ENCODE measurements around the gene TM7SF2.
"Not testable (repeated sequence)": the region's sequence is repeated elsewhere in the genome, so short reads cannot be mapped to it uniquely, and the experiment has no call there.

TM7SF2 gene

DNA sequence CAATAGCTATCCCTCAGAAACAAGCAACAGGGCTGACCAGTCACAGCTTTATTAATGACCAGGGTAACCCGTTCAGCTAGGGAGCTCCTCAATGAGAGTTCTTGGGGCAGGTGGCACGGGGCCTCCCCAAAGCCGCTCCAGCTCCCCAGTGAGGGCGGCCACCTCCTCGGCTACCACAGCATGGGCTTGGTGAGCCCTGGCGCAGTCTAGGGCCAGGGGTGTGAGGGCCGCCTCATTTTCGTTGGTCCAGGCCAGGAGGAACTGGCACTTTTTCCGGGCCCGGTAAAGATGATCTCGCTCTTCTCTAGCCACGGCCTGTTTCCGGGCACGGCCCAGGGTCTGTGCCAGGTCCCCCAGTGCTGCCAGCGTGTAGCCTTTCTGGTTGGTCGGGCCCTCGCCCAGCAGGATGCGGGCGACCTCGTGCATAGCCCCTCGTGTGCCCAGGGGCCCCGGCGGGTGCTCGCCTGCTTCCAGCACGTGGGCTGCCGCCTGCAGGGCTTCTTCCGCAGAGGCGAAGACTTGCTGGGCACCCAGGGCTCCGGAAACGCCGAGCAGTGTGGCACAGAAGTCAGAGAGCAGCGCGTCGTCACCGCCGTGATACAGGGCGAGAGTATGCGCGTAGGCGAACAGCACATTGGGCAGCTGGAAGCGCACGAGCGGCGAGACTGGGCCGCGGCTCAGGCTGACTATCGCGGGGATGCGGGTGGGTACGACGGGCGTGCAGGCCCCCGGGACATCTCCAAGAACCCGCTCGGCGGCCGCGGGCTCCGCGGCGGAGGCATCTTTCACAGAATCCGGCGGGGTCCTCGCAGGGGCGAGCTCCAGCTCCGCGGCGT is 4.9 kb downstream of the TM7SF2 start:
- Mint-ChIP-seq H3K9me3 (ENCODE audit: low read depth) (no peaks in the 10 kb centered on the region), H3K36me3 (peaks cover 13% of the 10 kb centered on the region), H3K27me3 (no peaks in the 10 kb centered on the region), H3K27ac (peak overlapping the region; percentile 96), H3K4me3 (peak overlapping the region; percentile 91), H3K4me1 (ENCODE audit: low read depth) (peaks cover 66% of the 10 kb centered on the region)

DNA sequence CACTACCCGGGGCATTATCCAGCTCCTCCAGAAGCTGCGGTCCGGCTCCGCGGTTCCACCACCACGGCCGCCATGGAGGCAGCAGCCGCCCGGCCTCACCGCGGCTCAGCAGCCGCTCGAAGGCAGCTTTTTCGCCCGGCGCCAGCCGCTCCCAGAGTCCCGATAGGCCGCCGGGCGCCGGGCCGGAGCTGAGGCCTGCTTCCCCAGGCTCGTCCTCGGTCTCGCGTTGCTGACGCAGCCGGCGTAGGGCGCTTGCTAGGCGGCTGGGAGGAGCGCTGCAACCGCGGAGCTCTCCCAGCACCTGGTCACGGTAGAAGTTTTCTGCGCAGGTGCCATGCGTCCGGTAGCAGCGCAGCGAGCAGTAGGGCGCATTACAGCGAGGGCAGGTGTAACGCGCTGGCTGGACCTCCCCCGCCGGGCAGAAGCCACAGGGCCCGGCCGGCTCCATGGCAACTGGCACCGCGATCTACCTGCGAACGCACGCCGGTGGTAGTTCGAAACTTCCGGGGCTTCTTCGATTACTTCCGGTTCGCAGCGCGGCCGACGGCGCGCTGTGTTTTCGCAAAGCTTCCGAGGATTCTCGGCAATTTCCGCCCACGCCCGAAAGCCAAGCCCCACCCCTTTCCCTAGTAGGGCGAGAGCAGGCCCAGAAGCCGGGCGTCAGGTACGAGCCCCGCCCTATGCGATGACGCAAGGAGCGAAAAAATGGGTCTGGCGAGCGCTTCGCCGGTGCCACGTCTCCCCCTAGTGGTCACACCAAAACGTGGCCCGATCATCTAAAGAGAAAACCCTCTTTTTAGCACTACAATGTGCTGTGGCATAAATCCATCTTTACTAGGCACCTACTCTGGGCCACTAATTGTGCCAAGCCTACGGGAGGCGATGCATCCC is 5.8 kb downstream of the TM7SF2 start, which contains the start of gene ZNHIT2:
Gene ZNHIT2, minus strand, starts transcription at position 496 of the 891 bp plus-strand sequence. Its CDS starts 48 bp downstream, at position 448.
- peaks cover 16% of the 10 kb centered on the region for H3K36me3 Mint-ChIP-seq
- H3K27ac Mint-ChIP-seq = peak within 1 kb of the TSS; percentile 96
- no peaks in the 10 kb centered on the region for H3K27me3 Mint-ChIP-seq
- H3K4me1 Mint-ChIP-seq (ENCODE audit: low read depth) = peaks cover 66% of the 10 kb centered on the region
- H3K9me3 Mint-ChIP-seq (ENCODE audit: low read depth) = no peaks in the 10 kb centered on the region
- H3K4me3 Mint-ChIP-seq = peak within 1 kb of the TSS; percentile 91

DNA sequence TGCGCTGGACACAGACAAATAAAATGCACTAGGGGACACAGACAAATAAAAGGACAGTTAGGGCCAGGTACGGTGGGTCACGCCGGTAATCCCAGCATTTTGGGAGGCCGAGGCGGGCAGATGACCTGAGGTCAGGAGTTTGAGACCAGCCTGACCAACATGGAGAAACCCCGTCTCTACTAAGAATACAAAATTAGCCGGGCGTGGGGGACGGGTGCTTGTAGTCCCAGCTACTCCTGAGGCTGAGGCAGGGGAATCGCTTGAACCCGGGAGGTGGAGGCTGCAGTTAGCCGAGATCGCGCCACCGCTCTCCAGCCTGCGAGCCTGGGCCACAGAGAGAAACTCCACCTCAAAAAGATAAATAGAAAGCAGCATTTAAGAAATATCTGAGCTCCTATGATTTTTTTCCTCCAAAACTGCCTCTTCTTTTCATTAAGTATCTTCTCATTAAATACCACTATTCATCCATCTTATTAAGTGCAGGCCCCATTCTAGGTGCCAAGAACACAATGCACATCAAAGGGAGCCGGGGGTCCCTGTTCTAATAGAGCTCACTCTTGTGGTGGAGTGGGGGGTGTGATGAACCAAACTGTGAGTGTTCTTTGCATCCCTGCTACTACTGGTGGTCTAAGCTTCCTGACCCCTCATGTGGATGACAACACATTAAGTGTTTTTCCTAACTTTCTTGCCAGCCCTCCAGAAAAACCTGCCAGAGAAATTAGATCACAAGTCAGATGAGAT is 6.6 kb downstream of the TM7SF2 start:
- H3K27ac Mint-ChIP-seq = peak overlapping the region; percentile 92
- H3K9me3 Mint-ChIP-seq (ENCODE audit: low read depth) = no peaks in the 10 kb centered on the region
- no peaks in the 10 kb centered on the region for H3K27me3 Mint-ChIP-seq
- H3K36me3 Mint-ChIP-seq = peaks cover 16% of the 10 kb centered on the region
- H3K4me1 Mint-ChIP-seq (ENCODE audit: low read depth) = peaks cover 66% of the 10 kb centered on the region
- peak overlapping the region; percentile 91 for H3K4me3 Mint-ChIP-seq

DNA sequence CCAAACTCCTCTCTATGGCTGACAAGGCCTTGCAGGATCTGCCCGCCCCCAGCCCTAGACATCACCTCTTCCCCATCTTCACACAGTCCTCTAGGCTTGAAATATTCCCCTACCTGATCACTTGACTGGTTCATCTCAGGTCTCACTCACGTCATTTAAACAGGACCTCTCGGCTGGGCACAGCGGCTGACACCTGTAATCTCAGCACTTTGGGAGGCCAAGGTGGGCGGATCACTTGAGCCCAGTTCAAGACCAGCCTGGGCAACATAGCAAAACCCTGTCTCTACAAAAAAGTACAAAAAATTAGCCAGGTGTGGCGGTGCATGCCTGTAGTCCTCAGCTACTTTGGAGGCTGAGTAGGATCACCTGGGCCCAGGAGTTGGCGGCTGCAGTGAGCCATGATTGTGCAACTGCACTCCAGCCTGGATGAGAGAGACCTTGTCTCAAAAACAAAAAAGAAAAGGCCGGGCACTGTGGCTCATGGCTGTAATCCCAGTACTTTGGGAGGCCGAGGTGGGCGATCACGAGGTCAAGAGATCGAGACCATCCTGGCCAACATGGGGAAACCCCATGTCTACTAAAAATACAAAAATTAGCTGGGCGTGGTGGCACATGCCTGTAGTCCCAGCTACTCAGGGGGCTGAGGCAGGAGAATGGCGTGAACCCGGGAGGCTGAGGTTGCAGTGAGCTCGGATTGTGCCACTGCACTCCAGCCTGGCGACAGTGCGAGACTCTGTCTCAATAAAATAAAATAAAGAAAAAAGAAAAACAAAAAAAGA is 7.4 kb downstream of the TM7SF2 start:
- peak overlapping the region; percentile 100 for H3K4me3 Mint-ChIP-seq
- H3K27me3 Mint-ChIP-seq; H3K9me3 Mint-ChIP-seq (ENCODE audit: low read depth): not testable (repeated sequence)
- H3K4me1 Mint-ChIP-seq (ENCODE audit: low read depth) = peaks cover 63% of the 10 kb centered on the region
- peaks cover 16% of the 10 kb centered on the region for H3K36me3 Mint-ChIP-seq
- H3K27ac Mint-ChIP-seq = peak overlapping the region; percentile 87

DNA sequence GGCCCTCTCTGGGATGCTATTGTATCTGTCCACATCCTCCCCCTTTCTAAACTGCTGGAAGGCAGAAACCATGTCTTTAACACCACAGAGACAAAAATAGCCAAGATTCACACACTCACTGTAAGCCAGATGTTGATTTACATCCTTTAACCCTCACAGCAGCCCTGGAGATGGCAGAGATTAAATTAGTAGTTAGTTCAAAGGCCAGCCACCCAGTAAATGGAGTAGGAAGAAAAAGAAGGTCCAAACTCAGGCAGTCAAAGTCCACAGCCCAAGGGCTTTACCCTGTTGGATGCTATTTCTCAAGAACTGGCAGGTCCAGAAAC is 8.0 kb downstream of the TM7SF2 start:
- H3K4me3 Mint-ChIP-seq = peak overlapping the region; percentile 100
- H3K36me3 Mint-ChIP-seq = peaks cover 16% of the 10 kb centered on the region
- no peaks in the 10 kb centered on the region for H3K27me3 Mint-ChIP-seq

DNA sequence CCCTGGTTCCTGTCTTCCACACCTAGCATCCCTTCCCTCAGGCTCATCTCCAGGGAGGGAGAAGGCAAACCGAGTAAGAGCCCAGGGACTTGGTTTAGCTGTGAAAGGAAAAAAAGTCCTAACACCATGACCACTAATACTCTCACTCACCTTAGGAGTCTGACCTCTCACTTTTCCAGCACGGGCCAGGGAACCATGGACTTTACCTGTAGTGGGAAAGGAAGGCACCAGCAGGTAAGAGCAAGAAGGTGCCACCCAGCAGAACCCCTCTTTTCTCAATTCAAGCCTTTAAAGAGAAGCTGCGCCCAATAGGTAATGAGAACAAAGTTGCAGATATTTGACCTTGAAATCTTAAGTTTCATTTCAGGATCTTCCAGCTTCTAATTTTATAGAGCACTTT is 9.2 kb downstream of the TM7SF2 start:
- H3K4me3 Mint-ChIP-seq = peak overlapping the region; percentile 100
- H3K4me1 Mint-ChIP-seq (ENCODE audit: low read depth) = peaks cover 55% of the 10 kb centered on the region
- H3K27ac Mint-ChIP-seq = peak overlapping the region; percentile 100
- no peaks in the 10 kb centered on the region for H3K9me3 Mint-ChIP-seq (ENCODE audit: low read depth)
- no peaks in the 10 kb centered on the region for H3K27me3 Mint-ChIP-seq
- H3K36me3 Mint-ChIP-seq = peaks cover 16% of the 10 kb centered on the region

More for the DNA sequence above, 8.0 kb downstream of the TM7SF2 start:
- H3K27ac Mint-ChIP-seq = peak overlapping the region; percentile 68
- H3K9me3 Mint-ChIP-seq (ENCODE audit: low read depth) = no peaks in the 10 kb centered on the region
- H3K4me1 Mint-ChIP-seq (ENCODE audit: low read depth) = peaks cover 64% of the 10 kb centered on the region

DNA sequence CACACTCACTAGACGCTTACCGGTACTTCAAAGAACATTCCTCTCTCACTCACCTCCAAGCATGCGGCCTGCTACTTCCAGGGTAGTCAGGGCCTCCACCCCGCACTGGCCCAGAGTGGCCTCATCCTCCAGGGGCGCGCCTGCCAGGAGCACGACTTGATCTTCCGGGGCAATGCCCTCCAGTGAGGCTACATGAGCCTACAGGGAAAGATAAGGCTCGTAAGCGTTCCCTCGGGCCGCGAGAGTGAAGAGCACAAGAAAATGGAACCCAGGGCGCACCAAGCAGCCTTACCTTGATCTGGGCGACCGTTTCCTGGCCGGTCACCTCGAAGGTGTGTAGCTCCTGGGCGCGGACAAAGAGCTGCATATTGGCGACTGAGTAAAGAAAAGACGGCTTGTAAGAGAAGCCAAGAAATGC is 9.8 kb downstream of the TM7SF2 start:
- H3K9me3 Mint-ChIP-seq (ENCODE audit: low read depth) = no peaks in the 10 kb centered on the region
- peak overlapping the region; percentile 100 for H3K4me3 Mint-ChIP-seq
- H3K27ac Mint-ChIP-seq = peak overlapping the region; percentile 100
- peaks cover 16% of the 10 kb centered on the region for H3K36me3 Mint-ChIP-seq
- H3K27me3 Mint-ChIP-seq = no peaks in the 10 kb centered on the region
- peaks cover 50% of the 10 kb centered on the region for H3K4me1 Mint-ChIP-seq (ENCODE audit: low read depth)

DNA sequence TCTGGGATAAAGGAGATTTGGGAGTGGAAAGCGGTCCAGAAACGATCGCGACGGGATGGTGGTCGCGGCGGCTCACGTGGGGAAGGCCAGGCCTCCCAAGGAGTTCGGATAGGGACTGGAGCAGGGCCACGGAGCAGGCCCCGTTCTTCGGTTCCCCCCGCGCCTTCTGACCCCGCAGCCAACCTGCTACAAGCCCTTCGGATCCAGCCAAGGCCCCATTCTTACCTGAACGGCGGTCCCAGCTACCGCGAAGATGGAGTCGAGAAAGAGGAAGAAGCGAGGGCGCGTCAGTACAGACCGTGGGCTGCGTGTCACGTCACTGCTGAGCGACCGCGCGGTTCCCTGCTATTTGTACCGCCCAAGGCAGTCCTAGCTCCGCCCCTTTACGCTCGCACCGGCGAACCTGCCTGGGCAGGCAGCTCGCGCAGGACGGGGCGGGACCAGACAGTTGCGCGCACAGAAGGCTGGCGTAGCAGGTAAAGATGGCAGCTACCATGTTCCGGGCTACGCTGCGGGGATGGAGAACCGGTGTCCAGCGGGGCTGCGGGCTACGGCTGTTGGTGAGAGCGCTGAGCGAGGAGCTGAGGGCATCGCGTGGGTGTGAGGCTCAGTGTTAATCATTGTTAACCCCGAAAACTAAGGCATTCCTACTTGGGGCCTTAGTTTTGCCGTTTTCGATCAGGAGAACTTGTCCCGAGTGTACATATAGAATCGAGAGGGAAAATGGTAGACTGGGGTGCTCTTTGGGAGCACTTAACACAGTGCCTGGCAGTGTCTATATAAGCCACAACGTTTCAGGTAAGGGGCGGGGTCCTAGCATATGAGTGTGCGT is 10.4 kb downstream of the TM7SF2 start, which contains the start of the genes FAU and MRPL49:
Gene FAU, minus strand, starts transcription at position 270 of the 832 bp plus-strand sequence. CDS start 321 bp downstream, outside the sequence.
Gene MRPL49, plus strand, starts transcription at position 457 of the 832 bp plus-strand sequence. Its CDS starts 26 bp downstream, at position 483.
- H3K4me1 Mint-ChIP-seq (ENCODE audit: low read depth) = peaks cover 48% of the 10 kb centered on the region
- peak within 1 kb of the TSS; percentile 100 for H3K27ac Mint-ChIP-seq
- H3K27me3 Mint-ChIP-seq = no peaks in the 10 kb centered on the region
- peaks cover 16% of the 10 kb centered on the region for H3K36me3 Mint-ChIP-seq
- peak within 1 kb of the TSS; percentile 100 for H3K4me3 Mint-ChIP-seq
- H3K9me3 Mint-ChIP-seq (ENCODE audit: low read depth) = no peaks in the 10 kb centered on the region

DNA sequence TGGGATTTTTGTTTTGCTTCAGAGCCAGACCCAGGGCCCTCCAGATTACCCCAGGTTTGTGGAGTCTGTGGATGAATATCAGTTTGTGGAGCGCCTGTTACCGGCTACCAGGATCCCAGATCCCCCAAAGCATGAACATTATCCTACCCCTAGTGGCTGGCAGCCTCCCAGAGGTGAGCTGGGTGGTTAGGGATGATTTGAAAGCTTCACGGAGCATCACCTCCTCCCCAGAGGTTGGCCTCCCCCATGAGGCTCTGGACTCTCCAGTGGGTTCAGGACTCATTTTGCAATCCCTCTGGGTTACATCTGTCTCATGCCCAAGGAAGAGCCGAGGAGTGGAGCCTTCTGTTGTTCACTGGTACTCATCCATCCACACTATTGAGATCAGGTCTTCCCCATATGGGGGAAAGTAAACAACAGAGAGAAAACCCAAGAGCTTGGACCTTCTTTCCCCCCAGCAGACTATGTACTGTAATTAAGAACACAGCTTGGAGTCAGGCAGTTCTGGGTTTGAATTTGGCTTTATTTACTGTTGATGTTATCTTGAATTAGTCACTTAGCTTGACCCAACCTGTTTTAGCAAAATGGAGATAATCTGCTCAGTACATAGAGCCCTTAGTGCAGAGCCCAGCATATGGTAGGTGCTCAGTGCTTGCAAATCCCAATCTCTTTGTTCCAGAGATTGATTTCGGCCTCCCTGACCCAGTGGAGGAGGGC is 13.0 kb downstream of the TM7SF2 start:
- Mint-ChIP-seq H3K4me3 (peak overlapping the region; percentile 61), H3K27me3 (no peaks in the 10 kb centered on the region), H3K4me1 (ENCODE audit: low read depth) (peaks cover 34% of the 10 kb centered on the region), H3K36me3 (peaks cover 11% of the 10 kb centered on the region), H3K9me3 (ENCODE audit: low read depth) (no peaks in the 10 kb centered on the region), H3K27ac (peak overlapping the region; percentile 38)

DNA sequence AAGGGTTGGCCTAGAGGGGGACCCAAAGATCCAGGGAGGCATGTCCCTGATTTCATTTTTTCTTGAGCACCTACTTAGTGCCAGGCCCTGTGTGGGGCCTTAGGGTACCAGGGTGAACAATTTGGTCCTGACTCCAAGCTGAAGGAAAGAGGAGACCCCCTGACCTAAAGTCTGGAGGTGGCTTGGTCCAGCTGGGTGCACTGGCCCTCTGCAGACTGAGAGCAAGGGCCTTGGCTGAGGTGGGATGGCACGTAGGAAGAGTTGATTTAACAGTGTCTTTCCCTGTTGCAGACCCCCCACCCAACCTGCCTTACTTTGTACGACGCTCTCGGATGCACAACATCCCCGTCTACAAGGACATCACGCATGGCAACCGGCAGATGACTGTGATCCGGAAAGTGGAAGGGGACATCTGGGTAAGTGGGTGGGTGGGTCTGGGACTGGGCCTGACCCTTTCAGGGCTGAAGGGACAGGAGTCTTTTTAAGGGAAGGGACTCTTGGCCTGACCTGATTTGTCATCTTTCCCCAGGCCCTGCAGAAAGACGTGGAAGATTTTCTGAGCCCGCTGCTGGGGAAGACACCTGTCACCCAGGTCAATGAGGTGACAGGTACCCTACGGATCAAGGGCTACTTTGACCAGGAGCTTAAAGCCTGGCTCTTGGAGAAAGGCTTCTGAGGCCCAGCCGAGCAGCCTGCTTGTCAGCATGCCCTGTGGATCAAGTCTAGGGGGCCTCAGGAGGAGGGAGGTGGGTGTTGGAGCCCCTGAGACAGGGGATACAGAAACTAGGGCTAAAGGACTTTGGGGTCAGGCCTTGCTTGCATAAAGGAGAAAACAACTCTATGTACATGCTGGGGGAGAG is 13.8 kb downstream of the TM7SF2 start:
- peaks cover 8% of the 10 kb centered on the region for H3K36me3 Mint-ChIP-seq
- H3K27me3 Mint-ChIP-seq = no peaks in the 10 kb centered on the region
- no peak overlapping the region for H3K4me3 Mint-ChIP-seq
- no peaks in the 10 kb centered on the region for H3K9me3 Mint-ChIP-seq (ENCODE audit: low read depth)
- H3K4me1 Mint-ChIP-seq (ENCODE audit: low read depth) = peaks cover 27% of the 10 kb centered on the region
- H3K27ac Mint-ChIP-seq = no peak overlapping the region

DNA sequence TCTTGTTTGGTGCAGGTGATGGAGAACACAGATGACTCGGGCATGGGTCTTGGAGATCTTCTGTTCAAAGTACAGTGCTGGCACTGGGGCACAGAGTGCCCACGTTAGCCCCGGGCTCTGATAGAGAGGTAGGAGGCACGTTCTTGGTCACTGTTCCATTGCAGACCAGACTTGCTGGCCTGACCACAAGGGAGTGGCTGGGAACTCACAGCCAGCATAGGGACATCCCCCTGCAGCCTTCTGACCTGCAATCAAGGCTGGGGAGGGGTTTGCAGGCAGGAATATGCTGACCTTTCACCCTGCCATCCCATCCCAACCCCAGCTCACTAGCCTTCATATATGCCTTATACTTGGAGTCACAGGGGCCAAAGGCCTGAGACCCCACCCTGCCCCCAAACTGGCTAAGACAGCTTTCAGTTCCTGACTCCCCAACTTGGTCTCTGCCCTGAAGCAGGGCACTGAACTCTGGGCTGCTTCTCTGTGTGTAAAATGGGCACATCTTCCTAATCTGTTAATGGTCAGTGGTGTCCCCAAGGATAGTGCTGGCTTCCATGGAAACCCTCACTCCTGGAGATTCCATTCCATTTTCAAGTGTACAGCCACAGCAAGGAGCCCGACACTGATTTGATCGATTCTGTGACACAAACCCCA is 15.1 kb downstream of the TM7SF2 start:
- Mint-ChIP-seq H3K27ac (no peak overlapping the region), H3K4me1 (ENCODE audit: low read depth) (peaks cover 21% of the 10 kb centered on the region), H3K9me3 (ENCODE audit: low read depth) (no peaks in the 10 kb centered on the region), H3K4me3 (no peak overlapping the region), H3K36me3 (peaks cover 3% of the 10 kb centered on the region), H3K27me3 (no peaks in the 10 kb centered on the region)
